Hematopoietic multipotent progenitor cell treated with erythropoietin and hydrocortisone succinate and interleukin-3 and kit ligand, for 4 days (in vitro differentiated cells): ENCODE measurements around the gene CC2D2A.

ENCODE experiments used
- DNase-seq: peaks from one replicate; pipeline ENCODE4 v3.0.0-alpha.2; 2015

CC2D2A gene

DNA sequence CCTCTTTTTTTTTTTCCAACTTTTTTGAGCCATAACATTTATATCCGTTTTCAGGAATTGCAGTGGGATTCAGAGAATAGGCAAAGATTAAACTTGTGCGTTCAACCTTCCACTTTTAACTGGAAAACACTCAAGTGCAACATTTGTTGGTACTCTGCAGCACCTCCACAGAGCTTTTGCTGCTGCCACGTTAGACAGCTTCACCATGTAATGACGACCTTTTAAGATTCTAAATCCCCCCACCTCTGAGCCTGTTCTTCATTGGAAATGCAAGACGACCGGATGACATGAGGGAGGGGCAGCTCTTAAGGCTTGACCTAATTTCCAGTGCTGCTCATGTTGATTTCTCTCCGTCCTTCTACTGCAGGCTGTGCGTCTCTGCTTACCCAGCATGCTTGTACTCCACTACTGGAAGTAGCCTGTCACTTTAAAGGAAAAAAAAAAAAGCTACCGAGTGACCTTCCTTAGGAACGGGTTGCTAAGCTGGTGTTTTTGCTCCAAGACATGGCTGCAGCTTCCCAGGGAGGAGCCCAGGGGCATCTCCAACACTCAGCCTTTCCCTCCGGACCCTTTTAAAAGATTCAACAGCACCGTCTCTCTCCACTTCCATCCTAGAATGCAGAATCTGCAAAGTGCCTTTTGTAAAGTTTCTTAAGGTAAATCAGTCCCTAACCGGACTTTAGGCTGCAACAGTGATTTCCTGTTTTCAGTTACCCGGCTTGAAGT lies at the start of gene CC2D2A:
Gene CC2D2A (plus strand): TSS at position 481 of the 726 bp plus-strand sequence. CDS start 6,051 bp downstream, outside the sequence.
- DNase-seq: no peak

DNA sequence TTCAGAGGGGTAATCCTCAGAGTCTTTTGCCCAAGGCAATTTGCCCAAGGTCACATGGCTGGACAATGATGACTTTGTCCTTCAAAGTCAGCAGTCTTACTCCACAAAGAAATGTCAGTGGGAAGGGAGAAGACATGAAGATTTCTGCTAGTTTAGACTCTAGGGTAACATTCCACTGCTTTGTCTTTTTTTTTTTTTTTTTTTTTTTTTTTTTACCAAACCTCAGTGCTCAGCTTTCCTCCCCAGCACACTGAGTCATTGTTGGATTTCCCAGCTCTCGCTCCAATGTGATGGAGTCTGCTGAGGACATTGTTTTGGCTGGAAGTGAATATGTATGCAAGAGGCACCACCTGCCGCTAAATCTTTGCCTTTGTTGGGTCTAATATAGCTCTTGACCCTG lies 49.0 kb upstream of the CC2D2A start:
- DNase-seq: no peak

DNA sequence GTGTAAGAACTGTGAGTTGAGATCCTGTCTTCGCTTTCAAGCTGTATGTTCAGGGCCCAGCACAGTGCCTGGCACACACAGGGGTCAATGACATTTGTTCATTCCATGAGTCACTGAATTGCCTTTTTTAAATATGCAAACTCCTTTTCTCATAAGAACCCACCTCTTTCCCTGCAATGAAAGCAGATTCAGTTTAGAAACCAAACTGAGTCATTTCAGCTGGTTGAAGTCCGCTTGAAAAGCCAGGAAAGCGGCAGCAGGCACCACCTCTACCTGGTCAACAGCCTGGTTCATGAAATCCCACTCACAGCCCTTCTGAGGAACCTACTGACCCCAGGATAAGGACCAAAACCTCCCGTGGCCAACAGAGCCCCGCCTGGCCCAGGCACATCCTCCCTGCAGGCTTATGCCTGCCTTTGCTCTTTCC lies 46.4 kb upstream of the CC2D2A start:
- DNase-seq: no peak

DNA sequence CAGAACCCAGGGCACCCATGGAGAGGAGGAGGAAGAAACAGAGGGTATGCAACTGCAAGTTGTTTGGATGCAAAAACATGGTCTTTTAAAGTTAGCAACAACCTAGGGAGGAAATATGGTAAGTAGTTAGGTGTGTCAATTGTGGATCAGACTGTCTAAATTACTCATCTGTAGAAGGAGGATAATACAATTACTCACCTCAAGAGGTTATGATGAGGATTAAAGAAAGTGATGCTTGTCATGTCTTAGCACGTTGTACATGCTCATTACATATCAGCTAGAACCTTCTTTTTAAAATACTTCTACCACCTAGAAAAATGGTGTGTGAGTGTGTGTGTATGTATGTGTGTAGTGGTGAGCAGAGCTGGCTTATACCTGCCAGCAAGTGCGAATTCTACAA lies 44.2 kb upstream of the CC2D2A start:
- no peak for DNase-seq

DNA sequence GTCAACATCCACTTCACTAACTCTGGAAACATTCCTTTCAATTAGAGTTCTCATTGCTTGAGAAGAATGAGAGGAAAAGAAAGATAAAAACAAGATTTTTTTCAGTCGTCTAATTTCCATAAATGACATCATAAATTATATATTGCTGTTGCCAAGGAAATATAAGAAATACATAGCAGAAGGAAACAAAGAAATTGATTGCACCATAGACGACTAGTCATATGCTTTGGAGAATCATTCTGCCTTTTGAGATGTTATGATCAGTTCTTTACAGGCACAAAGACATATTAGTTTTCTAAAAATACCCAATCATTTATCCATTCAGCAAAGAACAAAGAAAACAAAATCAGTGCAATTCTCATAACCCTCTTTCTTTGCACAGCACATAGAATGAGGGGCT lies 42.5 kb upstream of the CC2D2A start:
- no peak for DNase-seq

DNA sequence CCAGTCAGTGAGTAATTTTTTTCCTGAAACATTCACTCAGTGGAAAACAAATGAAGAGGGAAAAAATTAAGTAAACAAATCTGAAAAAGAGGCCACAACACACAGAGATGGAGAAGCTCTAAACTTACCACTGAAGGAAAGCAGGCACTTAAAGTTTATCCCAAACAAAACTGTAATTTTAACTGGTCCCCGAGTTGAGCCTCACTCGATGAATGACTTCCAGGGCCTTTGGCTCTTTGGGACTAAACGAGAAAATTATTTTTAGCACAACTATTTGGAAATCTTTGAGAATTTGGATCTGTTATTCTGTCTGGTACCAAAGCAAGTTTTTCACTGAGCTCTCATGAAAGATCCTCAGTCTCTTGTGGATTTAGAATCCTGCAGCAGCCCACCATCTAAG lies 42.0 kb upstream of the CC2D2A start, which contains the start of gene C1QTNF7:
Gene C1QTNF7 (plus strand): TSS at position 333 of the 400 bp plus-strand sequence. CDS start 7,711 bp downstream, outside the sequence.
- DNase-seq: no peak

DNA sequence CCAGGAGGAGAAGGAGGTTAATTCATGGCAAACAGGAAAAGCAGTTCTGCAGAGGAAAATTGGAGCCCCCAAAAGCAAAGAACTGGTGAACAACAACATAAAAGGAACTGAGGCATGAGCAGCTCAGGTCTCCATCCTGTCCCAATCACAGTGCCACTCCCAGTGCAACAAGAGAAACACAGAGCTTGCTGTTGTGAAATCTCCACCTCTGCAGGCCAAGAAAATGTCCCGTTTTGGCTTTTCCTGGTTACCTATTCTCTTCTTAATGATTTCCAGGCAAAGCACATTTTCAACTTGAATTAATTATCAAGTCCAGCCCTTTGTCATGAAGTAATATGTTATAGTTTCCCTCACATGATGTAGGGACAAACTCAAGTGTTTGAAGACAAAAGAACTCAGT lies 41.1 kb upstream of the CC2D2A start:
- no peak for DNase-seq

DNA sequence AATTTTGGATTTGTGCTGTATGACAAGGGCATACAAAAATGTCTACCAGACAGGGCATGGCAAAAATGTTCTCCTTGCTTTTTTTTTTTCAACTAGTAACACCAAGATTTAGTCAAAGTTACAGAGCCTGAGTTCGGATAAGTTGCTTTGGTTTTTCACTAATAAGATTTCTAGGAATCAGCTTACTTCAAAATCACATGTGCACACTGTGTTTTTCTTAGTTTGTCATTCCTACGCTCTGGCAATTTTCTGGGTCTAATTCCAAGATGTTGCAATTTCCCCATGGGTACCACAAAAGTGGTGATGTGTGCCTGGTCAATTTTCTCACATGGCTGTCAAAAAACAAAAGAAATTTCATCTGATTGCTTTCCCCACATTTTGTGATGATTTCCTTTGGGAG lies 35.6 kb upstream of the CC2D2A start:
- no peak for DNase-seq

DNA sequence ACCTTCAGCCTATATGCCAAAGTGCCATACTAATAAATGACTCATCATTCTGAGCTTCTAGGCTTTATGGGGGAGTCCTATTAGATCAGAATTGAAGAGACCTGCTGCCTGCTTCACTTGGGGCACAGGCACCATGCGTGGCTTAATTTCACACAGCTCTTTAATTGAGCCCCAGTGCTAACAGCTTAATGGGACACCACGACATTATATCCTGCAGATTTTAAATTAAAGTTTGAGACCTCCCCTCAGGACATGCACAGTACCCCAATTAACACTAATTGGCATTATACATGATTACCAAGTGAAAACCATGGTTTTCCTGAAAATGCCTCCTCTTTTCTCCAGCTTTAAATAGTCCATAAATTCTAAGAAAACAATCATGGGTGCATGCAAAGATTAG lies 35.0 kb upstream of the CC2D2A start:
- DNase-seq: no peak

DNA sequence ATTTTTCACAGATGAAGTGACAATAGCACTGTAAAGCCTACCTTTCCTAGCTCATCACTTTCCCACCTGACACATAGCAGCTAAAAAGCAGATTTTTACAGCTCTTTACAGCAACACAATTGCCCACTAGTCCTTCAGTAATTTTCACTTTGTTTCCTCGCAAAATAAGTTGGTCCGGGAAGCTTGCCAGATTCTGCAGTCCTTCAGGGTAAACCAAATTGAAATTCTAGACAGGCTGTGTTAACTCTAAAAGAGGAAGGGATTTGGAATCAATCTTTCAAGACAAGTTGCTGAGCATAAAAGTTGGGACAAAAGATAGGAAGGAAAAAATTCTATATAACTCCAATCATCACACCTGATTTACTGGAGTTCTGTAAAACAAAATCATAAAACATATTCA lies 33.2 kb upstream of the CC2D2A start:
- no peak for DNase-seq

DNA sequence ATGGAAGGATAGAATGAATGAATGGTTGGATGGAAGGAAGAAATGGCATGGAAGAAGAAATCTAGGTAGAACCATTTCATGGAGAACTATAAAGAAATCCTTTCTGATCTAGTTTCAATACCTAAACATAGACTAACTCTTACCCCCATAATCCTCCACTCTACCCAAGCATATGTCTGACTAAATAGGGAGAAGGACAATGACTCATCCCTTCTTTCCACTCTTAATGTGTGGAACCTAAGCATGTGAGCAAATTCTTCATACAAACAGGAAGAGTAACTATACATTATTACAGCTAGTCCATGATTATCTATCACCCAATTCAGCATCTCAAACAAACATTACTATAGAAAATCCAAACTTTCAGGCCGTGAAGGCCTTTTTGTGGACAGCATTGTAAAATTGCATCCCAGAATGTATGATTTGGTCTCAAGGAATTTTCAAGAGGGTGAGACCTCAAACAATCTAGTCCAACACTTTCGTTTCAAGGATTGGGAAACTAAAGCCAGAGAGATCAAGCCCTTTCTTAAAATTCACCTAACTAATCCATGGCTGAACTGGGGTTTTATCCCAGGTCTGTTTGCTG lies 30.6 kb upstream of the CC2D2A start:
- DNase-seq: no peak

DNA sequence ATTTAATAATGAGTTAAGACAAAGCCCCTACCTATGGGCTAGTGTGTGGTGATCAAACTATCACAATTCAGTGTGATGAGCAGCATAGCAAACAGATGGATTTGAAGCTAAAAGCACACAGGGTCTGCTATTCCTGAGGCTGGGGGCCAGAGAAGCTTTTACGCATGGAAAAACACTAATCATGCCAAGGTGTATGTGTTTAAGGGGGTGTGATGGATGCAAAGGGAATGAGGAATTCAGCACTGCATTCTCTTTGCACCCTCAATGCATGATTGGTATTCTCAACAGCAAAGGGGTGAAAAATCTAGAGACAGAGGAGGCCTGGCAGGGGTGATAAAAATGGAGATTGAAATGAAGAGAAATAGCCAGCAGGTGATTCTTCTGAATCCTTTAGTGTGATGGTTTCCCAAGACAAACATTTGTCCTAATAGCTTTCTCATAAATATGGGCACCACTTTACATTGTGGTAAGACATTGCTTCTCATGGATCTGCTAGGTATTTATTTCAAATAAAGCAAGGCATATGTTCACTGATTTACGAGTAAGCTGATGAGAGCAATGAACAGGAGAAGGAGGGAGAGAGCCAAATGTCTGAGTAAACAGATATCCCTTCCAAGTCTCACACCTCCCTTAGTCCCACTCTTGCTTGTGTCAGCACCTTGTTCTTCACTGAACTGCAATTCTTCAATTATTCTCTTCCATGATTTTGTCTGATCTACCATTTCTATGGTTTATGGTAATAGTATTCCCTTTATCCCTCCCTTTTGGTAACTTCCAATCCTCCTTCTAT lies 26.1 kb upstream of the CC2D2A start:
- no peak for DNase-seq

DNA sequence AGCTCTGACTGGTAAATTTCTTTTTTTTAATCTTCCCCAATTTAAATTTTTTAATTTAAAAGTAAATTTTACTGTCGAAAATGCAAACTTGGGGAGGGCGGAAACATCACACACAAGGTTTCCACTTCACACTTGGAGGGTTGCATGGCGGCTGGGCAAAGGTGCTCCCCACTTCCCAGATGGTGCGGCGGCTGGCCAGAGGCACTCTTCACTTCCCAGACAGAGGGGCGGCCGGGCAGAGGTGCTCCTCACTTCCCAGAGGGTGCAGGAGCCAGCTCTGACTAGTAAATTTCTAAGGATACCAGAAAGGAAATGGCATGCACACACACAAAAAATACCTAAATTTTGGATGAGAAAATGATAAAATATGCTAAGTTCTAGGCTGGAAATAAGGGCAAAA lies 25.4 kb upstream of the CC2D2A start:
- no peak for DNase-seq

DNA sequence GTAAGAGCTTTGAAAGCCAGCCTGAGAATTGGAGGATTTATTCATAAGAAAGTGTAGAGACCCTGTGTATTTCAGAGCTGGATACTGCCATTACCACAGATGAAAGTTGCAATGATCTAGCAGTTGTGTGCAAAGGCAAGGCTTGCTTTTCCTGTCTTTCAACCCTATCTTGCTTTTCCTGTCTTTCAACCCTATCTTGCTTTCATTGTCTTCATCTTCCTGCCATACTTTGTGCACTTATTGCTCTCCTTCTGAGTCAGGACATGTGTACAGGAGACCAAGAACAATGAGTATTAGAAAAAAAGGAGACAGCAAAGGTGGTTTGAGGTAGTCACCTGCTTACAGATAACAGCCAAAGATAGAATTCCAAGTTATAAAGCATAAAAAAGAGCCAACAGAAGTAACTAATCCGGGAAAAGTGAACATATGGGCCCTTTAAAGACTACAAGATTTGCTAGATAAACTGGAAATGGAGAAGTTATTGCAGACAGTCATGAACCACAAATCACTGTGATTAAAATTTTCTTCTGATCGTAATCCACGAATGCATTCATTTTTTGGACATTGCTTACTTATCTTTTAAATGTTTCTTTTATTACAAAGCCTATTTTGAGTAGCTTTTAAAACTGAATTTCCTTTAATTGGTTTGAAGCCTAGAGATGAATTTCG lies 24.7 kb upstream of the CC2D2A start:
- peak; percentile 25 for DNase-seq

DNA sequence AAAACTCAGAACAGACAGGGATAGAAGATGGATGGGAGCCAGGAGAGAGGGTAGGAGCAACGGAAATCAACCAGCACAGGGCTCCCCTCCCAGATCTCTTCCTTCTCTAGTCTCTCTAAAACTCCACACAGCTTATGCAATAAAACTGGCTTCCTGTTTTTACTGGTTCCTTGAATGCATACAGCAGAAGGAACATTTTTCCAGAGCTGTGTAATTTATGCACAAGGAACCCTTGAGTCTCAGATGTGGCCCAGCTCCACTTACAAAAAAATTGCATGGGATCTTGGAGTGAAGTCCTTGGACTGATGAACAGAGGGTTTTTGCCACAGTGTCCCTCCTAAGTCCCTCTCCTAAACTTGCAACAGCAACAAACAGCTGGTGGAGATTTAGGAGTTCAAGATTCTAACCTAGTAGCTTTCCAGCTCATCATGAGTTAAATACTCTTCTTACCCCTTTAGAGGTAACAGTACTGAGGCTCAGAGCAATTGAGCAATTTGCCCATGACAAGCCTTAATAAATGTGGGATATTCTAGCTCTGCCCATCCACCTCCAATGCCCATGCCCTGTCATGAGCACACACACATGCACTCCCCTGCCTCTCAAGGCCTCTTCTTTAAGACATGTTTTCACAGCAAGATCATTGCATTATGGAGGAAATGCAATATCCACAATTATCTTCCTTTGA lies 18.4 kb upstream of the CC2D2A start:
- peak; percentile 31 for DNase-seq

DNA sequence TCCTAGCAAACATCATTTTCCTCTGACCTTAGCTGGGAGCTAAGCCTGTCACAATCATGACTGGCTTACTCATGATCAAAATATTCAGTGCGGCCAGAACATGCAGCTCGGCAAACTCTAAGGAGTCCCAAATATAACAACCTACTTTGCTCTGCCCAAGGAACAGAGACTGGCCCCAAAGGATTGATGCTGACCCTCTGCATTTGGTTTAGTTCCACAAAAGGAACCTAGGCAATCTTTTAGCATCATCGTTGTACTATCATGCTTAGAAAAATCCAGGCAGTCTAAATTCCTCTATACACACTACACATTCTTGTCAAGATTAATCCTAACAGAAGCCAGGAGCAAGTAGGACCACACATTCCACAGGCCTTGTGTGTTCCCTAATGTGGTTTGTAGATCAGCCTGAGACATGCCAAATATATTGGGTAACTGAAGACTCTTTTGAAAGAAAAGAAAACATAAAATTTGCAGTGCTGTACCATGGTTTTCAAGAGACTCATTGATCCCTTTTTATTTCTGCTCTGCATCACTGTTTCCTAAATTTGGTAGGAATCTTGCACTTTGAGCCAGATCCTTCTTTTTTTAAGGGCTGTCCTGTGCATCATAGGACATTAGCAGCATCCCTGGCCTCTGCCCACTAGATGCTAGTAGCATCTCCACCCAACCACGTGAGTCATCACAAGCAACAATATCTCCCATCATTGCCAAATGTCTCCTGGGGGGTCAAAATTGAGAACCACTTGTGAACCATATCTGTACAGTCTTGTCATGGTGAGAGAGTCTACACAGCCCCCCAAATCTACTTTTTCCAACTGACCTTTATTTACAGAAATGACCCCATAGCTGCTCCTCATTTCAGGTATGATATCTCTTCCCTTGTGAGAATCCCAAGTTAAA lies 17.6 kb upstream of the CC2D2A start:
- no peak for DNase-seq

DNA sequence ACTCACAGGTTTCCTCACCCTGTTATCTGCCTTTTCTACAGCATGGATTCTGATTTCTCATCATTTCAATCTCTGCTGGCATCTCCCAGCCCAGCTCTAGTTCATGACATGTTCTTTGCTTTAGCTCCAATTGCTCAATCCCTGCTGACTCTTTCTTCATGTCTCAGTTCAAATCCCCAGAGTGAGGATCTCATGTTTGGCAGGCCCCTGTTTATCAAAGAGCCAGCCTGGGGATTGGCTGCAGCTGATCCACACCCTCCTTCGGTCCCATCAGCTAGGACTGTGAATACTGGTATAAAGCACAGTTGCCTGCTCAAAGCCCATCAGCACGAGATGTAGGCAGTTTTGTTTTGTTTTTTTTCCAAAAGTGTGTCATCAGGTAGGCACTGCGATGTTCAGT lies 14.4 kb upstream of the CC2D2A start:
- no peak for DNase-seq

DNA sequence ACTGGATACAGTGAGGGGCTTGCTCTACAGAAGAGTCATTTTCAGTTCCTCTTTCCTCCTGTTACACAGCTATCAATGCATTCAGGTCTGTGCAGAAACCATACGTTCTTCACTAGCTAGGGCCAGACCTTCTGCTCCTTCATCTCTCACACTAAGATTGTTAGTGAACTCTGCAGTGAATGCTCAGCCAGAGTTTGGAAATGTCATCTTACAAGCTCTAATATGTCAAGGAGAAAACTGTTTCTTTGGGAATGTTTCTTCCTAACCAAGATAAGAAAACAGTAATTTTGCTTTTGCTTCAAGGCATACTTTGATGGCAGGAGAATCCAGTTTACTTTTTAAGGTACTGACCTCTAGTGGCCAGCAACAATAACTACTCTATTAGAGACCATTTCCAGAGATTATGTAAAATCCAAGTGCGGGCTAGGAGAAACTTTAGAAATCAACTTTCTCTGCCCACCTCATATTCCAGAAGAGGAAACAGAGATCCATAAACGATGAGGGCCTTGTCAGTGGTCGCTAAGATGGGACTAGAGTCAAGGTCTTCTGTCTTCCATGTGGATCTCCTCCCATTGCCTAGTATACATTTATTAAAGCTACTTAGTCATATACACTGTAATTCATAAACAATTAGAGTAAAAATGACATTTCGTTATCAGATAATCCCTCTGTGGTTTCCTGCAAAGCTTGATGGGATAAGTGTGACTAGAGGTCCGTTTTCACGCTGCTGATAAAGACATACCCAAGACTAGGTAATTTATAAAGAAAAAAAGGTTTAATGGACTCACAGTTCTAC lies 12.1 kb upstream of the CC2D2A start:
- peak; percentile 76 for DNase-seq

DNA sequence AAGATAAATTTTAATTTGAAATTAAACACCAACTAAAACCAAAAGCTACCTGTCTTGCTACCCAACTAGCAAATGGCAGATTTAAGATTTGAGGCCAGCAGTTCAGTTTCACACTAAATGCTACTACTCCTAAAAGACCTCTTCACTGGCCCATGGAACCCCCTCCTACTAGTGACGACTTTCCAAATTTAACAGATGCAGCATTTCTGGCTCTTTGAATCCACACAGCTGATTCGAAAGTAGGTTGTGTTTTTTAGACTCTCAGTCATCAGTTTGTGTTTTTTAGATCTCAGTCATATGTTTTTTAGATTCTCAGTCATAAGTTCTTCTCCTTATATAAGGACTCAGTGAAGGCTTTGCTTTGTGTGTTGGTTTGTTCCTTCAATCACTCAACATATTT lies 11.1 kb upstream of the CC2D2A start:
- DNase-seq: no peak

DNA sequence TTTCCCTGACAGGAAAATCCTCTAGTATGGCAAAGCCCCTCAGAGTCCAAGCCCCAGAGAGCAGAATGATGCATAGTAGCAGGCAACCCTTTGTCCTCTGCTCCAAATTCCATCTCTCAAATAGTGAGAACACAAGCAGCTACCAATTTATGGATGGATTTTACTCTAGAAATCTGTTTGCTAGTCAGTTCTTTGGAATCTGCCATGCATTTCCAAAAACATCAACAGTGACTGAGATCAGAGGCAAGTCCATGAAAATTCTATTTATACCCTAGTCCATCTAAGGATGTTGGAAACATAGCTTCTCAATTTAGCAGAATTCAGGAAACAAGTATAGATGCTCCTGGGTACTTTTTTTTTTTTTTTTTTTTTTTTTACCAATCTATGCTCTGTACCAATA lies 10.0 kb upstream of the CC2D2A start:
- DNase-seq: no peak

DNA sequence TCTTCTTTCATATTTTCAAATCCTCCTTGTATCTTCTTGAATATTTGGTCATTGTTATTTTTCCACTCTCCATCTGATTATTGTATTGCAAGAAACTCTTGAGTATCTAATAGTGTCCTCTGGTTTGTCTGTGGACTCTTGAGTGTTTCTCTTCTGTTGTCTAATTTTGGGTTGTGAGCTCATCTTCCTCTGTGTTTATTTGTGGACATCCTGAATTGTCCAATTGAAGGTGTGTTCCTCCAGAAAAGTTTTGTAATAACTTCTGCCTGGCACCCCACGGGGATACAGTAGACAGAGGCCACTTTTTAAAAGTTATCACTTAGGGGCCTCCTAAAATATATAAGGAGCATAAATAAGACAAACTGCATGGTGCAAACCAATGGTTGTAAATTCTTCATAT lies 3.1 kb upstream of the CC2D2A start:
- DNase-seq: no peak
